Neuronal stem cell (in vitro differentiated cells): ENCODE results near the gene PCSK7.

Experiments
- DNase-seq: peaks from one replicate; pipeline ENCODE4 v3.0.0-alpha.2; 2013; ENCODE audit warnings: low spot score
- H2AFZ ChIP-seq: one replicate; pipeline ENCODE4 v1.6.1; 2013; ENCODE audit warnings: mild to moderate bottlenecking, low read length, inconsistent platforms
- H2AK5ac ChIP-seq: 2 replicates; pipeline ENCODE4 v1.6.1; 2013; ENCODE audit warnings: low read depth, mild to moderate bottlenecking, inconsistent platforms, low read length, moderate library complexity, mixed read lengths
- H2BK120ac ChIP-seq: 2 replicates; pipeline ENCODE4 v1.6.1; 2013; ENCODE audit warnings: low read depth, mild to moderate bottlenecking, inconsistent platforms, low read length, moderate library complexity, mixed read lengths
- H2BK12ac ChIP-seq: one replicate; pipeline ENCODE4 v1.6.1; 2013; ENCODE audit warnings: low read length, inconsistent platforms
- H2BK15ac ChIP-seq: 2 replicates; pipeline ENCODE4 v1.6.1; 2013; ENCODE audit warnings: mild to moderate bottlenecking, low read length, inconsistent platforms, mixed read lengths
- H2BK5ac ChIP-seq: one replicate; pipeline ENCODE4 v1.6.1; 2013; ENCODE audit warnings: inconsistent platforms, mild to moderate bottlenecking, low read length, moderate library complexity
- H3K14ac ChIP-seq: one replicate; pipeline ENCODE4 v1.6.1; 2013; ENCODE audit warnings: low read length, inconsistent platforms
- H3K18ac ChIP-seq: 2 replicates; pipeline ENCODE4 v1.6.1; 2013; ENCODE audit warnings: low read length, inconsistent platforms
- H3K23ac ChIP-seq: 2 replicates; pipeline ENCODE4 v1.6.1; 2013; ENCODE audit warnings: low read depth, mild to moderate bottlenecking, mixed read lengths, low read length, inconsistent platforms; ENCODE audit not compliant: poor library complexity
- H3K27ac ChIP-seq: replicated peaks from 3 replicates; pipeline ENCODE4 v1.5.1; 2013; ENCODE audit warnings: low read length, inconsistent platforms
- H3K27me3 ChIP-seq, 3 experiments: 2 replicates each; pipeline ENCODE4 v1.6.1; 2013; ENCODE audit warnings: low read length in 3 of 3, mild to moderate bottlenecking in 2 of 3, inconsistent platforms in 1 of 3, low read depth in 1 of 3, mixed read lengths in 1 of 3, moderate library complexity in 1 of 3; ENCODE audit not compliant: control insufficient read depth in 3 of 3, insufficient read depth in 3 of 3
- H3K36me3 ChIP-seq, 2 donors: replicated peaks in 1 of 2; 2 replicates each; pipeline ENCODE4 v1.6.1; 2013; ENCODE audit warnings: low read length in 2 of 2; ENCODE audit not compliant: control insufficient read depth in 2 of 2, insufficient read depth in 2 of 2
- H3K4ac ChIP-seq: 2 replicates; pipeline ENCODE4 v1.6.1; 2013; ENCODE audit warnings: inconsistent platforms, mild to moderate bottlenecking, low read length, moderate library complexity
- H3K4me1 ChIP-seq, 2 donors: 1 replicate in 1 of 2; 2 replicates in 1 of 2; pipeline ENCODE4 v1.6.1; 2013; ENCODE audit warnings: low read length in 2 of 2, low read depth in 1 of 2; ENCODE audit not compliant: control insufficient read depth in 2 of 2, insufficient read depth in 1 of 2
- H3K4me2 ChIP-seq: one replicate; pipeline ENCODE4 v1.6.1; 2013; ENCODE audit warnings: mild to moderate bottlenecking, low read length, inconsistent platforms; ENCODE audit not compliant: insufficient read depth, poor library complexity, severe bottlenecking
- H3K4me3 ChIP-seq, 2 donors: 2 replicates each; pipeline ENCODE4 v1.5.1; 2013; ENCODE audit warnings: low read length in 2 of 2, mild to moderate bottlenecking in 2 of 2, inconsistent platforms in 1 of 2, moderate library complexity in 1 of 2
- H3K79me1 ChIP-seq: one replicate; pipeline ENCODE4 v1.6.1; 2013; ENCODE audit warnings: low read depth, mild to moderate bottlenecking, inconsistent platforms, low read length, moderate library complexity
- H3K9ac ChIP-seq: one replicate; pipeline ENCODE4 v1.6.1; 2013; ENCODE audit warnings: mild to moderate bottlenecking, low read depth, low read length, inconsistent platforms; ENCODE audit not compliant: poor library complexity
- H3K9me3 ChIP-seq, 2 donors: replicated peaks in 1 of 2; 2 replicates each; pipeline versions ENCODE3 to v1.6.1; 2013; ENCODE audit warnings: low read length in 2 of 2, mild to moderate bottlenecking in 2 of 2, inconsistent platforms in 1 of 2, low read depth in 1 of 2, mixed read lengths in 1 of 2, moderate library complexity in 1 of 2; ENCODE audit not compliant: control insufficient read depth in 2 of 2, insufficient read depth in 1 of 2
- H4K8ac ChIP-seq: one replicate; pipeline ENCODE4 v1.6.1; 2013; ENCODE audit warnings: low read depth, mild to moderate bottlenecking, inconsistent platforms, low read length, moderate library complexity
- H4K91ac ChIP-seq: one replicate; pipeline ENCODE4 v1.6.1; 2013; ENCODE audit warnings: low read length, low read depth, mild to moderate bottlenecking, inconsistent platforms; ENCODE audit not compliant: poor library complexity
- WGBS, 2 donors: extraction: QIAGEN DNeasy Blood & Tissue Kit; methylation state at CpG; one replicate each; pipeline ENCODE4 v1.1.7; 2013; ENCODE audit warnings: missing lambda C conversion rate in 2 of 2, mixed read lengths in 1 of 2; ENCODE audit not compliant: insufficient read length in 2 of 2, insufficient replicate concordance in 1 of 2; ENCODE audit errors: extremely low coverage in 2 of 2; 5-methylcytosine and 5-hydroxymethylcytosine counted together

PCSK7 gene

DNA sequence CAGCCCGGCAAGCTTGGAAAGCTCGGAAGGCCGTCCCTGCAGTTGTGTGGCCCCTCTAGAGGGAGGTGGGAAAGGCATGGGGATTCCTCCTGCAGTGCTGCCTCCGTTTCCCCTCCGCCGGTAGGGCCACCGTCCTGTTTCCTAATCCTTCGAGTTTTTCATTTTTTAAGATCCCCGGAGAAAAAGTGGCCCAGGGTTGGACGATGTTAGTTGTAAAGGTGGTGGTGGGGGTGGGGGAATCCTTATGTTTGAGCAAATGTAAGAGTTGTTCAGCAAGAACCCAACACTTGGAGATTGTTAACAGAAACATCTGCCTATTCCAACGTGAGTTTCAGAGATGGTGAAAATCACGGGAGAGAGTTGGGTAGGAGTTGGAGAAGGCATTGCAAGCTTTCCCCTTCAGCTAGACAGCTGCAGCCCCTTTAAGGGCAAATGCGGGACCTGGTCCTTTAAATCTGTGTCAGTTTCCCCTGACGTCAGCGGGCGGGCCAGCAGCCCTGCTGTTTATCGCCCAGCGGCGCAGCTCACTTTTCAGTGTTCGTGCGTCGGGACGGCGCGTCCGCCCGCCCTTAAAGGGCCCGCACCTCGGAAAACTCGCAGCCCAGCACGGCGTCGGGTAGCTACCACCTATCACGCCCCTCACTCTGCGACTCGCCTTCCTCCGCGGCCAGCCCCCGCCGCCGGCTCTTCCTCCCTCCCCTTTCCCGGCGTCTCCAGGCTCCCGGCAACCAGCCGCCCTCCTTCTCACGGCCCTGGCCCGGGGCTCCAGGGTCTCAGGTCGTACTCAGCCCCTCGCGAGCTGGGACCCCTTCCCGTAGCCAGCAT, 53.5 kb downstream of the PCSK7 start, which contains the start of gene SIDT2:
TSS of gene SIDT2 (plus strand) at position 534 of the 825 bp plus-strand sequence. CDS start 521 bp downstream, outside the sequence.
- Histone ChIP-seq H3K9me3 (peaks cover 0 to 2% of the 10 kb centered on the region in 2 donors), H3K27ac (peak within 1 kb of the TSS; percentile 76), H3K18ac (peak within 1 kb of the TSS; percentile 97), H3K4me2 (peak within 1 kb of the TSS; percentile 89), H3K79me1 (no peaks in the 10 kb centered on the region), H4K8ac (no peak within 1 kb of the TSS), H3K14ac (peak within 1 kb of the TSS; percentile 96), H3K23ac (peak within 1 kb of the TSS; percentile 95), H3K4me3 (peak within 1 kb of the TSS; percentile 85 to 93), H2BK12ac (peak within 1 kb of the TSS; percentile 67), H3K27me3 (no peaks in the 10 kb centered on the region), H3K4me1 (peaks cover 15 to 21% of the 10 kb centered on the region in 2 donors), H3K36me3 (peaks cover 3 to 10% of the 10 kb centered on the region in 2 donors), H3K9ac (peak within 1 kb of the TSS; percentile 95), H2BK5ac (no peak within 1 kb of the TSS), H2BK120ac (no peak within 1 kb of the TSS), H4K91ac (no peak within 1 kb of the TSS), H2AFZ (peak within 1 kb of the TSS; percentile 67), H3K4ac (no peak within 1 kb of the TSS), H2AK5ac (peak within 1 kb of the TSS; percentile 66), H2BK15ac (peak within 1 kb of the TSS; percentile 56)
- no CpG with 5 or more reads among the region's 51 CpGs for WGBS, 2 donors
- DNase-seq = peak; percentile 88

DNA sequence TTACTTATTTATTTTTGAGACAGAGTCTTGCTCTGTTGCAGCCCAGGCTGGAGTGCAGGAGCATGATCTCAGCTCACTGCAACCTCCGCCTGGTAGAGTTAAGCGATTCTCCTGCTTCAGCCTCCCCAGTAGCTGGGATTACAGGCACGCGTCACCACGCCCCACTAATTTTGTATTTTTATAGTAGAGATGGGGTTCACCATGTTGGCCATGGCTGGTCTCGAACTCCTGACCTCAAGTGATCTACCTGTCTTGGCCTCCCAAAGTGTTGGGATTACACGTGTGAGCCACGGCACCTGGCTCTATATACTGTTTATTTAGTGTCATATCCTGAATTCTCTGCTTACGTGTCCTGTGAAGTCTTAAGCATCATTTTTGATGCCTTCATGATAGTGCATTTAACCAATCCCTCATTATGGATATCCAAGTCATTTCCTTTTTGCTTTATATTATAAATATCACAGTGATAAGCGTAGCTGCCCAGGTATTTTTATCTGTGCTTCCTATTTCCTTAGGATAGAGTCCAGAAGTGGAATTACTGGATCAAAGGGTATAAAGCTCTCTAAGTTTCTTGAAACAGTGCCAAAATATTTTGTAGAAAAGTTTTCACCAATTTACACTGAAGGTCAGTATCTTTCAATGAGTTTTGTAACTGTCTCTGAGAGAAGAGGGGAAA, 54.2 kb downstream of the PCSK7 start:
- Histone ChIP-seq H2BK5ac (no peak overlapping the region), H3K23ac (no peak overlapping the region), H2BK120ac (no peak overlapping the region), H4K91ac (no peak overlapping the region), H4K8ac (no peak overlapping the region), H3K27ac (peak overlapping the region; percentile 66), H2AFZ (peak overlapping the region; percentile 67), H3K79me1 (no peaks in the 10 kb centered on the region), H2BK12ac (no peak overlapping the region), H3K4ac (no peak overlapping the region), H2AK5ac (no peak overlapping the region), H3K9ac (no peak overlapping the region), H3K4me2 (peak overlapping the region; percentile 59), H3K9me3 (peaks cover 0 to 2% of the 10 kb centered on the region in 2 donors), H3K27me3 (no peaks in the 10 kb centered on the region), H3K4me1 (peaks cover 15 to 23% of the 10 kb centered on the region in 2 donors), H3K18ac (no peak overlapping the region), H3K14ac (no peak overlapping the region), H2BK15ac (no peak overlapping the region), H3K36me3 (peaks cover 2 to 10% of the 10 kb centered on the region in 2 donors), H3K4me3 (peak overlapping the region in 1 of 2 donors; percentile 85)
- WGBS, 2 donors = no CpG with 5 or more reads among the region's 10 CpGs
- no peak for DNase-seq

DNA sequence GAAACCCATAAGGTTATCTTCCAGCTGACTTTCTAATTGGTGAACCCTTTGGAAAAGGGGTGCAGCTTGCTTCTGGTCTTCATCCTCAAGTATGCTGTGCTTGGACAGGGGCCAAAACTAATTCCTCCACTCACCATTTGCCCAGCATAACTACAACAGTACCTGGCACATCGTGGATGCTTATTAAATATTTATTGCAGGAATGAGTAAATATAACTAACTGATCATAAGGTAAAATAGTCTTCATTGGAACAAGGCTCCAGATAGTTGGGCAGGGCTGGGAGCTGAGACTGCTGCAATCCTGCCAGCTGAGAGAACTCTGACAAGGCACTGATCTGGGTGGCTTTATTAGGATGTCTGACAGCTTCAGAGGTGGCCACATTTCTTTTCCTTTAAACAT, 55.7 kb downstream of the PCSK7 start:
- Histone ChIP-seq H3K18ac (no peak overlapping the region), H3K4me3 (no peak overlapping the region), H3K9me3 (peaks cover 0 to 2% of the 10 kb centered on the region in 2 donors), H3K14ac (no peak overlapping the region), H3K27me3 (no peaks in the 10 kb centered on the region), H3K36me3 (peaks cover 0 to 11% of the 10 kb centered on the region in 2 donors), H3K4ac (no peak overlapping the region), H3K9ac (no peak overlapping the region), H2AK5ac (no peak overlapping the region), H3K27ac (no peak overlapping the region), H3K4me1 (peaks cover 20 to 25% of the 10 kb centered on the region in 2 donors), H2BK5ac (no peak overlapping the region), H4K91ac (no peak overlapping the region), H4K8ac (no peak overlapping the region), H3K4me2 (no peak overlapping the region), H2BK15ac (no peak overlapping the region), H3K23ac (no peak overlapping the region), H2BK12ac (no peak overlapping the region), H3K79me1 (no peaks in the 10 kb centered on the region), H2BK120ac (no peak overlapping the region), H2AFZ (no peak overlapping the region)
- DNase-seq = no peak
- no CpG with 5 or more reads among the region's 1 CpG for WGBS, 2 donors

DNA sequence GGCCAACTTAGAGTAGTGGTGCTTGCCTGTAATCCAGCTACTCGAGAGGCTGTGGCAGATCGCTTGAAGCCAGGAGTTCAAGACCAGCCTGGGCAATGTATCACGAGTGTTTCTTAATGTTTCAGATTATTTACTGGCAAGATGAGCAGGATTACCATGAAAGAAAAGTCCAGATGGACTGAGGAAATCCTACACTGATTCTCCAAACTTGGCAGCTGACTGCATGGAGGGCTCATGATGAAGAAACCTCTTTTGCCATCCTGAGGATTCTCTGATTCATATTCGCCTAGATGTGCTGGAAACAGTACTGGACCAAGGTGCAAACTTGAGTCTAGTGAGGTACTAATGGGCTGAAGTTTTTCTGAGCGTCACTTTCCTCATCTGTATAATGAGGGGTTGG, 56.1 kb downstream of the PCSK7 start:
- Histone ChIP-seq H3K9ac (no peak overlapping the region), H3K4me2 (no peak overlapping the region), H4K91ac (no peak overlapping the region), H3K23ac (no peak overlapping the region), H2BK15ac (no peak overlapping the region), H3K4me3 (no peak overlapping the region), H3K14ac (no peak overlapping the region), H3K36me3 (peaks cover 0 to 15% of the 10 kb centered on the region in 2 donors), H3K27me3 (no peaks in the 10 kb centered on the region), H3K4me1 (peaks cover 20 to 21% of the 10 kb centered on the region in 2 donors), H2AK5ac (no peak overlapping the region), H3K4ac (no peak overlapping the region), H2BK120ac (no peak overlapping the region), H4K8ac (no peak overlapping the region), H2BK5ac (no peak overlapping the region), H3K9me3 (peaks cover 0 to under 1% of the 10 kb centered on the region in 2 donors), H3K79me1 (no peaks in the 10 kb centered on the region), H2AFZ (no peak overlapping the region), H3K27ac (no peak overlapping the region), H2BK12ac (no peak overlapping the region), H3K18ac (no peak overlapping the region)
- DNase-seq = no peak
- WGBS, 2 donors = no CpG with 5 or more reads among the region's 5 CpGs
